Mammary epithelial cell (primary cell): Measurements from ENCODE around the gene BLCAP.

Experiments used
- EZH2 ChIP-seq: IDR thresholded peaks from 2 replicates; pipeline ENCODE4 v1.6.1; 2012; ENCODE audit warnings: low read length, inconsistent platforms, borderline replicate concordance
- TF ChIP-seq, protein P1 (sequence below), 2 donors: IDR thresholded peaks in 1 of 2; conservative IDR thresholded peaks in 1 of 2; 2 replicates each; pipeline ENCODE4 v1.5.1; 2011 to 2012; ENCODE audit warnings: inconsistent platforms in 2 of 2, low read length in 2 of 2, mild to moderate bottlenecking in 2 of 2, control low read depth in 1 of 2, low read depth in 1 of 2; ENCODE audit not compliant: insufficient read depth in 1 of 2; ENCODE audit errors: extremely low read depth in 1 of 2

DNA sequence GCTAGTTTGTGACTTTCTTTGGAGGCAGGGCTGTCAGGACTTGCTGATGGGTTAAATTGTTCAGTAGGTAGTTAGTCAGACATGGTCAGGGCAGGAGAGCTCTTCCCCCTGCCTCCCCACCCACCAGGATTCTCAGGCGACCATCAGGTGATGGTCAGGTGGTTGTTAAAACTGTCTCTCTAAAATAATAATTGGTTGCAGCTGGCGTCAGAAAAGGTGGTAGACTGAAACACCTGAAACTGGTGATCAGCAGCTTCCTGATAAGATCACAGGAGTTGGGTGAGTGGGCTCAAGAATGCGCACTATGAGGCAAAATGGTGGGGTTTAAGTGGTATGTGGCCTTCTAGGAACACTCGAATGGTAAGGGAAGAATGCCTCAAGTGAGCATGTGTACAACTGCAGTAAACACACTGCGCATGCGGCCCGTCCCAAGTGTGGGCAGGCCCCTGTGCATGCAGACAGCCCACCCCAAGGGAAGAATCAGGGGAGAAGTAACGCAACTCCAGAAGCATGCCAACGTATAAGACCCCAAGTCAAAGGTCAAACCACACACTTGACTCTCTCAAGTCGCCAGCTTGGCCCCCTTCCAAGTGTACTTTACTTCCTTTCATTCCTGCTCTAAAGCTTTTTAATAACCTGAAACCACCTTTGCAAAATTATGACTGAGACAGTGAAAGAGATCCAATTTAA, 7.9 kb upstream of the BLCAP start:
- no peak for TF ChIP-seq EZH2
- TF ChIP-seq, protein P1, sequence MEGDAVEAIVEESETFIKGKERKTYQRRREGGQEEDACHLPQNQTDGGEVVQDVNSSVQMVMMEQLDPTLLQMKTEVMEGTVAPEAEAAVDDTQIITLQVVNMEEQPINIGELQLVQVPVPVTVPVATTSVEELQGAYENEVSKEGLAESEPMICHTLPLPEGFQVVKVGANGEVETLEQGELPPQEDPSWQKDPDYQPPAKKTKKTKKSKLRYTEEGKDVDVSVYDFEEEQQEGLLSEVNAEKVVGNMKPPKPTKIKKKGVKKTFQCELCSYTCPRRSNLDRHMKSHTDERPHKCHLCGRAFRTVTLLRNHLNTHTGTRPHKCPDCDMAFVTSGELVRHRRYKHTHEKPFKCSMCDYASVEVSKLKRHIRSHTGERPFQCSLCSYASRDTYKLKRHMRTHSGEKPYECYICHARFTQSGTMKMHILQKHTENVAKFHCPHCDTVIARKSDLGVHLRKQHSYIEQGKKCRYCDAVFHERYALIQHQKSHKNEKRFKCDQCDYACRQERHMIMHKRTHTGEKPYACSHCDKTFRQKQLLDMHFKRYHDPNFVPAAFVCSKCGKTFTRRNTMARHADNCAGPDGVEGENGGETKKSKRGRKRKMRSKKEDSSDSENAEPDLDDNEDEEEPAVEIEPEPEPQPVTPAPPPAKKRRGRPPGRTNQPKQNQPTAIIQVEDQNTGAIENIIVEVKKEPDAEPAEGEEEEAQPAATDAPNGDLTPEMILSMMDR (conservative IDR thresholded peaks at IDR 0.05 in 1 of 2, IDR thresholded peaks at IDR 0.05 in 1 of 2; ENCODE audit: extremely low read depth in 1 of 2, insufficient read depth in 1 of 2, low read depth in 1 of 2, low read length in 2 of 2) = no peak
